Activated gamma-delta T cell treated with Interleukin-2 at 50 U/mL for 16 hours (primary cell): Measurements from ENCODE around the gene TMOD1.

ENCODE experiments used
- DNase-seq: peaks from one replicate; pipeline ENCODE4 v3.0.0-alpha.2; 2020

The TMOD1 gene

DNA sequence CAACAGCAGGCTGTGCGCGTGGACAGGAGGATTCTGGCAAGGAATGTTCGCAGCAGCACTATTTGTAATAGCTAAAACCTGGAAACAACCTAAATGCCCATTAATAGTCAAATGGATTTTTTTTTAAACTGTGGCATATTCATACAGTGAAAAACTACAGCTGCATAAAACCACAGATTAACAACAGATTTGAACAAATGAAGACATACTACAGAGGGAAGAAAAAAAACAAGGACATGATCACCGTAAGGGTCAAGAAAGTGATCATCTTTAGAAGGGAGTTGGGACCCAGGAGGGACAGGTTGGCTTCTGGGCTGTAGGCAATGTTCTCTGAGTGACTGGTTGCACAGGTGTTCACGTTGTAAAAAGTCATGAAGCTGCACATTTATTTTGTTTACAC is 1.2 kb upstream of the TMOD1 start:
- no peak for DNase-seq

DNA sequence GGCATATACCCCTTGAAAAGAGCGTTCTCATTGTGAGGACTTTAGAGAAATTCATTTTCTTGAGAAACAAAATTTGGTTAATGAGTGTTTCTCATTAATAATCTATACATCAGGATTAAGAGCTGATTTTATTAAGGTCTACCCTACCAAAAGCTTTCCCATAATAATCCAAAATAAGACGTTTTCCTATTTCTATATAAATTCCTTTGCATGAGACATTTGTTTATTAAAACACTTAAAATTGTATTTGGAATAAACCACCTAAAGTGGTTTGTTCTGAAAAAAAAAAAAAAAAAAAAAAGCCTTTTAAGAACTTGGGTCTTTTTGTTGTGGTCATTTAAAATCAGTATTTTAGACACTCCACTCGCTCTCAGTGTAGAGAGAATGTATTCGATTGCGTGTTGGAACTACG is 695 bp upstream of the TMOD1 start:
- DNase-seq: no peak

DNA sequence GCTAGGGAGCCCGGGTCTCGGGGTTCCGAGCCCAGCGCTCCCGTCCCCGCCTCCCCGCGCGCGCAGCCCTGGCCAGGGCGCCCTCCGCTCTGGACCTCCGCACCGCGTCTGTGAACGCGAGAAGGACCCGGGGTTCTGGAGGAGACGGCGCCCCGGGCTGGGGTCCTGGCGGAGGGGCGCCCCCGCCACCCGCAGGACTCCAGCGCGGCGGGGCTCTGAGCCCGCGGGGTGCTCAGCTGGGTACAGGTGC is 431 bp downstream of the TMOD1 start:
- DNase-seq: no peak

DNA sequence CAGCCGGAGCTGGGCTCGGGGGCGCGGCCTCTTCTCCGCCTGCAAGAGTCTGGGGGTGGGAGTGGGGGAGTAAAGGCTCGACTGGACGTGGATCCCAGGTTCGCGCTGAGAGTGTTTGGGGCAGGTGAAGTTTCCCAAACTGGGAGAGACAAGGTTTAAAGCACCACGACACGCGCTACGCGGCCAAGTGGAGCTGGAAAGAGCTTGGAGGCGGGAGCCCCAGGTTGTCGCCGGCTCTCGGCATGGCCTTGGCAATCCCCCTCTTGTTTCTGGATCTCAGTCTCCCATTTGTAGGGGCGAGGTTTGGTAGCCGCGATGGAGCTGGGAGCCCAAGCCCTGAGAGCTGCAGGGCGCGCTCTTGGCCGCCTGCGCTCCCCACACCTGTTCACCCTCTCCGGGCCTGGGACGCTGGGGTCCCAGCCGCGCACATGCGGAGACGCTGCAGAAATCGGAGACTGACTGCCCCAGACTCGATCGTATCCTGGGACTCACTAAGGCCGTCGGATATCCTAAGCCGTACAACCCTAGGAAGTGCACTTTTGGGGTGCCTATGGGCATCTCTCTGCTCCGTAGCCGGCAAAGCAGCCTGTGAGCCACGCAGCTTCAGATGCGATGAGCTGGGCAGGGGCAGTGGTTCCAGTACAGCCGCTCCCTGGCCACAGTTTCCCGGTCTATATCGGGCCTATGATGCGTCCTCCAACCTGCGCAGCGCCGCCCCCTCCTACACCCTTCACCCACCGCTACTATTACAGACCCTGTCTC is 937 bp downstream of the TMOD1 start:
- DNase-seq: no peak

DNA sequence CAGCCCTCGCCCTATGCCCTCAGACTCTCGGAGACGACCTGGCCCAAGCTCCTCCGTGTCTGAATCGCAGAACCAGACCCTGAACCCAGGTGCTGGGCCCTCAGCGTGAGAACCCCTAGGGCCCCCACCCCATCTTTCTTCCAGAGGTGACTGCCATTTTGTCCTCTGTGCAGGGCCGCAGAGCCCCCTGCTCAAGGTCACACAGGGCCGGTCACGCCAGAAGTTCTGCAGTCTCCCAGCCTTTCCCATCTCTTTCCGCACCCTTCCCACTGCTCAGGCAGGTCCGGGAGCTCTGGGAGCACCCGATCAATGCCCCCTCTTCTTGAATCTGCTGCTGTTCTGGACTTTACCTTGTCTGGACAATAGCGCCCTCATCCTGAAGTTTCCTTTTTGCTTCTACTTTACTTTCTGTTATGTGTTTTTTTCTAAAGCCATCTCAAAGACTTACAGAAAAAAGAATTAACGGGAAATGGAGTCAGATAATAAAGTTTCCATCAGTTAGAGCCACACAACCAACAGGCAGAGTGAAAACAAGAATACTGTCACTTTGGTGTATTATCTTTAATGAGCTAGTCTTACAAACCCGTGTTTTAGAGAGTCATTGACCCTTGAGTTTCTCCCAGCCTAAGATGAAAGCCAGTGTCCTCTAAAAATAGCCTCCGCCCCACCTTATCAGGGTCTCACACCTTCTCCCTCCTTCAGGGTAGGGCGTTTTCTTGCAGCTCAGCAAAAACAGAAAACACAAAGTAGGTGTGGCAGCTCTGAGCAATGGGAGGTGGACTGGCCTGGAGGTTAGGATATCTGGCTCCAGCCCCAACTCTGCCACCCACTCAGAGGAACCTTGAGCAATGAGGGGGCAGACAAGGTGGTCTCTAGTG is 1.8 kb downstream of the TMOD1 start:
- no peak for DNase-seq

- no peak for DNase-seq
Observed at GRCh38 chr9:97503862-97504210, 2.4 kb downstream of the TMOD1 start.

DNA sequence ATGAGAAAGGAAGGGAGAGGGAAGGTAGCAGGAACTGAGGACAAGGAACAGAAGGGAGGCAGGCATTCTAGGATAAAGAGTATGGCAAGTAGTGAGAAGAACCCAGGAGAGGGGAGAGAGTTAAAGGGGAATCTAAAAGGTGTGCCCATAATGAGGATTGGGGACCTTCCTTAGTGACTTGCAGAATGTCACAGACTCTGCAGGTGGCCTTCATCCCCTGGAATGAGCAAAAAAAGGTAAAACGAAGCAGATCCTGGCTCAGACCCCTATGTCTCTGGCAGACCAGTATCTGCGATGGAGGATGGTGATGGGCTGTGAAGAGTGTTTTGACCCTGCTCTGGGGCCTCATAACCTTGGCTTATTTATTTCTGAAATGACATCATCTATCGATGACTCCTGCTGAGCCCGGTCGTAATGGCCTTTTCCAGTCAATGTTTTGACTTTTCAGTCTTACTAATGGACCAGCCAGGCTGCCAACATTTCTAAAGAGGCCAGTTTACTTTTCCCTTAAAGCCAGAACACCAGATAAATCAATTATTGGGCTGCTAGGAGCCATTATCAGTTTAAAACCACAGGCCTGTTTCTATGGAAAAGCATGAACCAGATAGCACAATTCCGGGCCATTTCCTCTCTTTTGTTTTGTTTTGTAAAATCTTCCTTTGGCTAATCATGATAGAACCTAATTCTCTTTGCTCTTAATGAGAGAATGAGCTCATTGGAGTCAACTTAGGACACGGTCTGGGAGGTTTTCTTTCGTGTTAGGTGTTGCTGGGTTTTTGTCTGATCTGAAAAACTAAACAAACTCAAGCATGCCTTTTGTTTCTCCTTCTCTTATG is 3.1 kb downstream of the TMOD1 start:
- no peak for DNase-seq

GRCh38 chr9:97505845-97506244 is 4.4 kb downstream of the TMOD1 start:
- no peak for DNase-seq

DNA sequence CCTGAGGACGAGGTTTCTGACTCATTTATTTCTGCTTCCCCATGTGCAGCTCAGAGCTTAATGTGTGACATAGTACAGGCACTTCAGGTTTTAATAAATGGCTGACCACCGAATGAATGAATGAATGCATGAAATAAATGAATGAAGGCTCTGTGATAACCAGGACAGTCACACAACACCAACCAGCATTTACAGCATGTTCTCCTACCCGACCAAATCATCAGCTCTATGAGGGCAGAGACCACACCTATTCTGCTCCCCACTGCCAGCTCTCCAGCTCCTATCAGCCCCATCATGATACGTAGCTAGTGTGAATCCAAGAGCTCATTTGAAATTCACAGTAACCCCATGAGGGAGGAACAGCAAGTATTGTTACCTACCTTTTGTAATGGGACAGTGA is 4.8 kb downstream of the TMOD1 start:
- no peak for DNase-seq

GRCh38 chr9:97506787-97507186 is 5.3 kb downstream of the TMOD1 start:
- no peak for DNase-seq

GRCh38 chr9:97507428-97507984 is 6.0 kb downstream of the TMOD1 start:
- no peak for DNase-seq

- DNase-seq: no peak
Observed at GRCh38 chr9:97508852-97509251, 7.4 kb downstream of the TMOD1 start.

GRCh38 chr9:97510797-97511654 is 9.6 kb downstream of the TMOD1 start:
- DNase-seq: no peak

DNA sequence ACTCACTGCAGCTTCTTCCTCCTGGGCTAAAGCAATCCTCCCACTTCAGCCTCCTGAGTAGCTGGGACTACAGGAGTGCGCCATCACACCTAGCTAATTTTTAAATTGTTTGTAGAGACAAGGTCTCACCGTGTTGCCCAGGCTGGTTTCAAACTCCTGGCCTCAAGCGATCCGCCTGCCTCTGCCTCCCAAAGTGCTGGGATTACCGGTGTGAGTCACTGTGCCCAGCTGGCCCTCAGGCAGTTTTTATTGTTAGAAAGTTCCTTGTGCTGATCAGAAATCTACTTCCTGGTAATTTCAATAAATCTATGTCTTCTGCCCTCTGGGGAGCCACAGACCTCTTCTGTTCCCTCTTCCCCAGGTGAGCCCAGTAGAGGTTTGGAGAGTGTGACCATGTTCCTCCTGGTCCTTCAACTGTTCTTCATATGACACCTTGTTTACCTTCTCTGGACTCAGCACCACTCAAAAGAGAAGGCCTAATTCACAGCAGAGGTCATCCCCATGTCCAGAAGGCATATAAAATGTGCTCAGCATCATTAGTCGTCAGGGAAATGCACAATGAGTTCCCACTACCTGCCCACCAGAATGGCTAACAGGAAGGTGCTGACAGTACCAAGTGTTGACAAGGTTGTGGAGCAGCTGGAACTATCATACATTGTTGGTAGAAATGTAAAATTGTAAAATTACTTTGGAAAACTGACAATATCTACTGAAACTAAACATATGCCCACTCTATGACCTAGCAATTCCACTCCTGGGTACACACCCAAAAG is 10.4 kb downstream of the TMOD1 start:
- DNase-seq: no peak

DNA sequence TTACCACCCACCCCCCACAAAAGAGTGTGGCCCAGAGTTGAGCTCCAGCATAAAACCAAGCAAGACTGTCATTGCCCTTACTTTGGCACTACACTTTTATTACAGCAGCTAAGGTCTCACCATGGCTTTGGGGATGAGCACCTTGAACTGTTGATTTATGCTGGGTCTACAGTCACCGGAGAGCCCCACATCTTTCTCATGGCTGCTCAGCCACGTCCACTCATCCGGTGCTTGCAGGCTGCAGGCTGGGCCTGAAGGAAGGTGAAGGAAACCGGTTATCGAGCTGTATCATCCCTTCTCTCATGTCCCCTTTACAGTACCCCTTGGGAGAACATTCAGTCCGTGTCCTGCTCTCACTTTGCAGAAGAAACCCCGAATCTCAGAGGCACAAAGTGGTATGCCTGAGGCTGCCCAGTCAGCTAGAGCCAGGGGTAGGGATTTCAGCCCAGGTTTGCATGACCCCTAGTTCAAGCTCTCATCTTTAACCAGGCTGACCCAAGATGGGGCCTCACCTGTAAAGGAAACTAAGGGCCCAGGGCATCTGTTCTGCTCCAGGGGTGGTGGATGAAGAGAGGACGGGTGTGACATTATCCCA is 11.6 kb downstream of the TMOD1 start:
- DNase-seq: no peak

DNA sequence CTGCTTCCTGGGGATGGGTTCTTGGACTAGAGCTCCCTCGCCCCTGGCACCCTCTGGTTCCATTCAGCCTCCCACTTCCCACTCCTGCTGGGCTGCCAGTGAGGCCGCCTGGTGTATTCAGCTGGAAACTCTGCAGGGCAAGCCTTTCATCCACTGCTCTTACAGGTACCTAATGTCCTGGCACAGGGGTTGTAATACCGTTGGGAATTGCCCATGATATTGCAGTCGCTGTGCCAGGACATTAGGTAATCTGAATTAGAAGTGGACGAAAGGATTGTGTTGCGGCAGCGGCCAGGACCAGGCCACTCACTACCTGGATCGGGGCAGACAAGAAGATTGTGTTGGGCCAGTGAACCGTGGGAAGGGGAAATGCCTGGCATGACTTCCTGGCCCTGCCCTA is 13.1 kb downstream of the TMOD1 start:
- DNase-seq: no peak

- no peak for DNase-seq
Observed at GRCh38 chr9:97515662-97516061, 14.2 kb downstream of the TMOD1 start.

DNA sequence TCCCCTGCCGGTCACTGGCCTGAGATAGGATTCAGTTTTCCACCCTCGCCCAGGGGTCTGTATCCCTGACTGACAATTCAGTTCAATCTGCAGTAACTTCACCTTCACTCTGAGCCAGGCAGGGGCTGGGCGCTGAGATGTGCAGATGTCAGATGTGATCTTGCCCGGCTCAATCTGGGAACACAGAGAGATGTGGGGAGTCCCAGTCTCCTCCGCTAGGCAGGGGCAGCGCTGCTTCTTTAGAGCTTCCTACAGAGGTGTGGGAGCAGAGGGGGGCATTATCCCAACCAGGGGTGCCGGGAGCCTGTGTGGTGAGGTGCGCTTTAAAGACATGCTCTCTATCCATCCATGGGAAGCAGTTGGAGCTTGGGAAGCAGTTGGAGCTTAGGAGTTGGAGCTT is 14.6 kb downstream of the TMOD1 start:
- no peak for DNase-seq

- no peak for DNase-seq
Observed at GRCh38 chr9:97517331-97518089, 16.0 kb downstream of the TMOD1 start.

DNA sequence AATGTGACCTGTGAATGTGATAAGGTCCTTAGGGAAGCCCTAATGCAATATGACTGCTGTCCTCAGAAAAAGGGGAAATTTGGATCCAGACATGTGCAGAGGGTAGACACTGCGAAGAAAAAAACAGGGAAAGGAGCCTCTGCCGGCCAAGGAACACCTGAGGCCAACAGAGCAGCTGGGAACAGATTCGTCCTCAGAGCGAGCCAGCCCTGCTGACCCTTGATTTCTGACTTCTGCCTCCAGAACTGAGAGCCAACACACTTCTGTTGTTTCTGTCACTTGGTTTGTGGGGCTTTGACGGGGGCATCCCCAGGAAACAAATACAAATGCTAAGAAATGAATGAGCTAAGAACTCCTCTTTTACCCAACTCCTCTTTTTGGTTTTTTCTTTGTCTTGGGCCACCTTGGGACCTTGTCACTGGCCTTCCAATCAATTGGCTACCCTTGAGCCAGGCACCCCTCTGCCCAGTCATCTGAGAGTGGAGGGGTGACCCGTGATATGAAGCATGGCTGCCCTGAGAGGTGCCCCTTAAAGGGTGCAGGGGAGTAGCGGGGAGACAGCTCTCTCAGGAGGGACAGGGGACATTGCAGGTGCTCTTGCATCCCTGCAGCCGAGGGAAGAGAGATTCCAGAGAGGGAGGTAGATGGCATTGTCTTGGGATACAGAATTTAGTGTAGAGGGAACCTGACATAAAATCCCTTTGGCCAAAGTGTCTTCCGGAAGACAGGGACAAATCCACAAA is 16.9 kb downstream of the TMOD1 start:
- DNase-seq: no peak
